Measurements from ENCODE around the gene EML4.

GRCh38 chr2:42196070-42196402, 26.9 kb downstream of the EML4 start:
- TF ChIP-seq CTCF (IDR thresholded peaks at IDR 0.05) (no peak), POLR2A (IDR thresholded peaks at IDR 0.05) (no peak)
